K562 (cell line): ENCODE measurements around the gene PCSK2. TPM values are rescaled to one million over a fixed set of nuclear protein-coding genes. Genes with fewer than 3 reads are reported as not detected.

ENCODE experiments used
- ATAC-seq: fragments of 200-7000 bp; cut with Tn5 transposase; 3 replicates; pipeline ENCODE4 v1.9.1; 2020; ENCODE audit warnings: moderate library complexity
- BruUV-seq: library from RNA; stranded (reverse); fragments of 400-500 nt; replicated peaks from 2 replicates; lab custom pipeline; 2021; lab: Mats Ljungman, UMichigan
- CTCF ChIA-PET: fragments of 300-600 bp; formaldehyde crosslinking; extraction: SDS; loops from one replicate; lab custom pipeline; 2021; ENCODE audit warnings: low intra/inter-chr PET ratio; lab: Yijun Ruan, JAX
- POLR2A ChIA-PET: fragments of 300-600, 350-650 bp; sonication (Branson Sonifier 250); formaldehyde crosslinking; extraction: SDS; loops from one replicate; lab custom pipeline; 2021; ENCODE audit warnings: antibody characterized with exemption, inconsistent platforms; lab: Yijun Ruan, JAX
- DNase-seq, 4 experiments: peaks; one replicate each; pipeline versions ENCODE4 v3.0.0 to v3.0.0-alpha.2; 2011 to 2018; ENCODE audit warnings: low spot score in 3 of 4, mixed read lengths in 3 of 4; ENCODE audit errors: extremely low read depth in 1 of 4
- FAIRE-seq: peaks from 2 replicates; lab custom pipeline; 2011; peaks lifted over from hg19 to GRCh38; lab: Jason Lieb, UNC
- H2AFZ ChIP-seq: 2 replicates; pipeline ENCODE4 v1.6.0; 2011; ENCODE audit warnings: low read depth, low read length, control low read depth, inconsistent platforms
- H3K27ac ChIP-seq: fragments of 200-600 bp; 3 replicates; pipeline ENCODE4 v1.8.0; 2011; ENCODE audit warnings: low read depth, mild to moderate bottlenecking, control low read depth, inconsistent platforms, low read length, moderate library complexity, mixed read lengths; ENCODE audit errors: extremely low read depth
- H3K27me3 ChIP-seq, 2 experiments: fragments of 300-600 bp in 1 of 2; 2 replicates in 1 of 2; 3 replicates in 1 of 2; pipeline versions ENCODE4 v1.6.0 to v1.8.0; 2011; ENCODE audit warnings: inconsistent platforms in 2 of 2, low read length in 2 of 2, mild to moderate bottlenecking in 1 of 2, mixed read lengths in 1 of 2, moderate library complexity in 1 of 2; ENCODE audit not compliant: control insufficient read depth in 2 of 2, insufficient read depth in 2 of 2
- H3K36me3 ChIP-seq: fragments of 300-600 bp; 3 replicates; pipeline ENCODE4 v1.8.0; 2011; ENCODE audit warnings: mild to moderate bottlenecking, low read length, inconsistent platforms; ENCODE audit not compliant: control insufficient read depth, insufficient read depth
- H3K4me1 ChIP-seq, 2 experiments: fragments of 200-600 bp in 1 of 2; replicated peaks in 1 of 2; 2 replicates in 1 of 2; 3 replicates in 1 of 2; pipeline versions ENCODE4 v1.5.1 to v1.8.0; 2011; ENCODE audit warnings: inconsistent platforms in 2 of 2, low read length in 2 of 2, mild to moderate bottlenecking in 1 of 2, mixed read lengths in 1 of 2, moderate library complexity in 1 of 2; ENCODE audit not compliant: control insufficient read depth in 2 of 2, insufficient read depth in 2 of 2
- H3K4me2 ChIP-seq: 2 replicates; pipeline ENCODE4 v1.6.1; 2011; ENCODE audit warnings: low read length, control low read depth, inconsistent platforms, mixed read lengths; ENCODE audit not compliant: insufficient read depth
- H3K4me3 ChIP-seq: fragments of 200-600 bp; sonication (generic), shearing (Covaris generic); 2 replicates; pipeline ENCODE4 v1.5.1; 2016; ENCODE audit warnings: control low read depth, inconsistent platforms
- H3K79me2 ChIP-seq: fragments of 200-600 bp; 3 replicates; pipeline ENCODE4 v1.8.0; 2011; ENCODE audit warnings: low read length, inconsistent platforms; ENCODE audit not compliant: control insufficient read depth, insufficient read depth
- H3K9ac ChIP-seq, 2 experiments: 2 replicates each; pipeline versions ENCODE4 v1.6.0 to v1.6.1; 2011; ENCODE audit warnings: low read depth in 2 of 2, low read length in 2 of 2, control low read depth in 1 of 2, inconsistent platforms in 1 of 2, mild to moderate bottlenecking in 1 of 2, mixed read lengths in 1 of 2; ENCODE audit not compliant: insufficient read depth in 1 of 2
- H3K9me1 ChIP-seq: one replicate; pipeline ENCODE4 v1.6.0; 2011; ENCODE audit warnings: inconsistent platforms, mild to moderate bottlenecking, low read length, moderate library complexity; ENCODE audit not compliant: control insufficient read depth, insufficient read depth
- H3K9me3 ChIP-seq: replicated peaks from 2 replicates; pipeline ENCODE4 v1.5.1; 2011; ENCODE audit warnings: low read depth, low read length, inconsistent platforms; ENCODE audit not compliant: control insufficient read depth, insufficient read depth
- H4K20me1 ChIP-seq: replicated peaks from 2 replicates; pipeline ENCODE4 v1.6.1; 2011; ENCODE audit warnings: low read length, inconsistent platforms, mixed read lengths; ENCODE audit not compliant: control insufficient read depth, insufficient read depth
- ARNT ChIP-seq, 2 experiments: fragments of 450-650 bp; IDR thresholded peaks; 2 replicates each; pipeline ENCODE4 v1.6.1; 2016; ENCODE audit warnings: mild to moderate bottlenecking in 1 of 2
- ATF7 ChIP-seq: fragments of 450-650 bp; IDR thresholded peaks from 2 replicates; pipeline ENCODE4 v1.7.1; 2014; ENCODE audit warnings: mild to moderate bottlenecking, moderate library complexity
- PHTF2 ChIP-seq: fragments of 250-450 bp; sonication (Bioruptor Pico); IDR thresholded peaks from 2 replicates; pipeline ENCODE4 v1.5.0; 2021; ENCODE audit warnings: mild to moderate bottlenecking
- TSC22D4 ChIP-seq: fragments of 450-650 bp; IDR thresholded peaks from 2 replicates; pipeline ENCODE4 v1.6.1; 2016; ENCODE audit warnings: missing genetic modification characterization, missing biosample characterization, control low read depth
- ZKSCAN3 ChIP-seq: fragments of 250-450 bp; sonication (Bioruptor Pico); IDR thresholded peaks from 2 replicates; pipeline ENCODE4 v1.4.0; 2020
- ZNF431 ChIP-seq: sonication (generic); formaldehyde crosslinking; IDR thresholded peaks from 2 replicates; pipeline ENCODE4 v1.8.0; 2022; ENCODE audit warnings: mild to moderate bottlenecking, missing genetic modification reagents
- ZNF589 ChIP-seq: fragments of 200-800 bp; sonication (Bioruptor generic); IDR thresholded peaks from 2 replicates; pipeline ENCODE4 v1.6.1; 2016; ENCODE audit warnings: low read depth, missing genetic modification characterization, missing compliant biosample characterization
- WGBS: fragments of 100-300 bp; shearing (Covaris generic); methylation state at CpG from one replicate; pipeline ENCODE4 v1.1.6; 2016; ENCODE audit warnings: low coverage, mixed read lengths; ENCODE audit not compliant: insufficient coverage; ENCODE audit errors: missing lambda C conversion rate; 5-methylcytosine and 5-hydroxymethylcytosine counted together
- in situ Hi-C: fragments of 300-500 bp; cut with MboI; formaldehyde crosslinking; loops from 4 replicates; pipeline ENCODE4 v1.15.0; 2018; ENCODE audit warnings: inconsistent platforms, mixed read lengths
- intact Hi-C: fragments of 100-400 bp; cut with micrococcal nuclease; formaldehyde crosslinking; loops from 2 replicates; pipeline ENCODE4 v1.14.2; 2022
- polyA plus RNA-seq, 8 experiments: library from polyadenylated mRNA; depleted of rRNA in 4 of 8; stranded (reverse) in 5 of 8; unstranded in 3 of 8; fragments of >200 nt; fragmentation: Nextera tagmentation in 2 of 8; fragmentation: Illumina TruSeq in 1 of 8; extraction: Ambion mirVana in 2 of 8; extraction: Trizol in 1 of 8; gene quantifications; 2 replicates each; pipeline versions ENCODE4 v1.2.1 to v1.2.3, GENCODE V29; 2011 to 2014; ENCODE audit warnings: inconsistent platforms in 1 of 8, missing spikeins in 1 of 8
- total RNA-seq, 7 experiments: library from RNA; depleted of rRNA in 6 of 7; stranded (reverse); fragments of >200 nt in 6 of 7; fragmentation: Illumina TruSeq in 2 of 7; extraction: Trizol in 2 of 7; gene quantifications; 2 replicates each; pipeline versions ENCODE4 v1.2.1 to v1.2.3, GENCODE V29; 2011 to 2021; ENCODE audit warnings: low replicate concordance in 1 of 7
- TF ChIP-seq, protein P1 (sequence below): sonication (generic); formaldehyde crosslinking; IDR thresholded peaks from 2 replicates; pipeline ENCODE4 v1.8.0; 2023; ENCODE audit warnings: mild to moderate bottlenecking, missing genetic modification reagents
- TF ChIP-seq, protein P2 (sequence below): sonication (generic); formaldehyde crosslinking; IDR thresholded peaks from 2 replicates; pipeline ENCODE4 v1.8.0; 2022; ENCODE audit warnings: mild to moderate bottlenecking, missing genetic modification reagents

Gene PCSK2
- total and polyA plus RNA-seq, 9 of the 15 experiments (the other 6 are each of a cell fraction or from before 2014, with no cell fraction given), result 0.04 to 0.07 (median 0.05) TPM; not detected in 6

DNA sequence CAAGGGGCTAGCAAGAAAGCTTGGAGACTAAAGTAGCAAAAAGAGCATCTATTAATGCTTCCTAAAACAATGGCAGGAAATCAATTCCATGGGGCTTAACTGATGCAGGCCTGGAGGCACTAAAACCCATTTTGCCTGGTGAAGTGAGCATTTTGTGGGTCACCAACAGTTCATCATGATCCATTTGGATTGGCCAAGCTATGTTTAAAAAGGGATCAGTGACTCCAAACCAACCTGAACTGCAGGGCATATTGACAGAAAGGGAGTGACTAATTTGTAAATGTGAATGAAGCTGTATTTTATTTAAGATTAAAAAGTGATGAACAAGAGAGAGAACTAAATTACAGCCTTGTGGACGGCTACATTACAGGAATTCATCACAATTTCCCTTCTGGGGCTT, 132.0 kb downstream of the PCSK2 start (continued):
- TF ChIP-seq, protein P1, sequence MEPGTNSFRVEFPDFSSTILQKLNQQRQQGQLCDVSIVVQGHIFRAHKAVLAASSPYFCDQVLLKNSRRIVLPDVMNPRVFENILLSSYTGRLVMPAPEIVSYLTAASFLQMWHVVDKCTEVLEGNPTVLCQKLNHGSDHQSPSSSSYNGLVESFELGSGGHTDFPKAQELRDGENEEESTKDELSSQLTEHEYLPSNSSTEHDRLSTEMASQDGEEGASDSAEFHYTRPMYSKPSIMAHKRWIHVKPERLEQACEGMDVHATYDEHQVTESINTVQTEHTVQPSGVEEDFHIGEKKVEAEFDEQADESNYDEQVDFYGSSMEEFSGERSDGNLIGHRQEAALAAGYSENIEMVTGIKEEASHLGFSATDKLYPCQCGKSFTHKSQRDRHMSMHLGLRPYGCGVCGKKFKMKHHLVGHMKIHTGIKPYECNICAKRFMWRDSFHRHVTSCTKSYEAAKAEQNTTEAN, result no peak
- no peak for TF ChIP-seq ARNT (IDR thresholded peaks at IDR 0.05)
- no peak for TF ChIP-seq ZNF431
- TF ChIP-seq PHTF2 (CRISPR knock-in tag), result no peak

DNA sequence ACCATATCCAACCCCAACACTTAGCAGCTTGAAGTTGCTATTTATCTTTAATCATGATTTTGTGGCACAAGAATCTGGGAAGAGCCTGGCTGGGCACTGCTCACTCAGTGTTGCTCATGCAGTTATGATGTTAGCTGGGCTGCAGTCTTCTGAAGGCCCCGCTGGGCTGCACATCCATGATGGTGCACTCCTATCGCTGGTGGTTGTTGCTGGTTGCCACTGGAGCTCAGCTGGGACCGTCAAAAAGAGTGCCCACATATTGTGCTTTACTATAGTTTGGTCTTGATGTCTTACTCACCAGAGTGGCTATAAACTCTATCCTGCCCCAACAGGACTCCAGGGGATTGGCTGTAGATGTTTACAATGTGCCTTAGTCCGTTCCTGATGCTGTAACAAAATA, 137.8 kb downstream of the PCSK2 start:
- DNase-seq (no peak), ATAC-seq (no peak), FAIRE-seq (no peak)
- Histone ChIP-seq H3K4me2 (no peak overlapping the region), H3K27me3 (no peaks in the 10 kb centered on the region), H2AFZ (no peak overlapping the region), H3K9ac (no peak overlapping the region), H3K9me1 (no peaks in the 10 kb centered on the region), H3K79me2 (no peaks in the 10 kb centered on the region), H3K9me3 (no peaks in the 10 kb centered on the region), H3K4me3 (no peak overlapping the region), H3K4me1 (no peaks in the 10 kb centered on the region), H3K36me3 (no peaks in the 10 kb centered on the region), H4K20me1 (no peaks in the 10 kb centered on the region), H3K27ac (no peak overlapping the region)
- 2% methylated on average over 4 of the region's 4 CpGs for WGBS
- no TSS peak for BruUV-seq
- TF ChIP-seq ZKSCAN3 (CRISPR knock-in tag) (no peak), ATF7 (no peak), TSC22D4 (tag) (no peak), ZNF589 (no peak)
- TF ChIP-seq, protein P2, sequence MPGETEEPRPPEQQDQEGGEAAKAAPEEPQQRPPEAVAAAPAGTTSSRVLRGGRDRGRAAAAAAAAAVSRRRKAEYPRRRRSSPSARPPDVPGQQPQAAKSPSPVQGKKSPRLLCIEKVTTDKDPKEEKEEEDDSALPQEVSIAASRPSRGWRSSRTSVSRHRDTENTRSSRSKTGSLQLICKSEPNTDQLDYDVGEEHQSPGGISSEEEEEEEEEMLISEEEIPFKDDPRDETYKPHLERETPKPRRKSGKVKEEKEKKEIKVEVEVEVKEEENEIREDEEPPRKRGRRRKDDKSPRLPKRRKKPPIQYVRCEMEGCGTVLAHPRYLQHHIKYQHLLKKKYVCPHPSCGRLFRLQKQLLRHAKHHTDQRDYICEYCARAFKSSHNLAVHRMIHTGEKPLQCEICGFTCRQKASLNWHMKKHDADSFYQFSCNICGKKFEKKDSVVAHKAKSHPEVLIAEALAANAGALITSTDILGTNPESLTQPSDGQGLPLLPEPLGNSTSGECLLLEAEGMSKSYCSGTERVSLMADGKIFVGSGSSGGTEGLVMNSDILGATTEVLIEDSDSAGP, result no peak
- intact Hi-C loops, result no loop called here
- ChIA-PET CTCF (no interaction called here), POLR2A (interaction anchor here (0.7 kb wide), 1 partner anchor 55 kb away, joined by 3 read pairs; no protein-coding TSS in a partner anchor)
- in situ Hi-C loops, result no loop called here
